BLaER1 (cell line): ENCODE data around the gene AQP11.
"Not testable (repeated sequence)": the region's sequence is repeated elsewhere in the genome, so short reads cannot be mapped to it uniquely, and the experiment has no call there.

Experiments used
- H3K27ac ChIP-seq: shearing (Covaris generic); formaldehyde crosslinking; 2 replicates; pipeline ENCODE4 v1.8.1; 2022
- H3K27me3 ChIP-seq: shearing (Covaris generic); formaldehyde crosslinking; 2 replicates; pipeline ENCODE4 v1.8.1; 2022
- H3K36me3 ChIP-seq: shearing (Covaris generic); formaldehyde crosslinking; 2 replicates; pipeline ENCODE4 v1.8.1; 2022
- H3K4me1 ChIP-seq: shearing (Covaris generic); formaldehyde crosslinking; 2 replicates; pipeline ENCODE4 v1.8.1; 2022
- H3K4me2 ChIP-seq: shearing (Covaris generic); formaldehyde crosslinking; 2 replicates; pipeline ENCODE4 v1.8.1; 2022
- H3K4me3 ChIP-seq: shearing (Covaris generic); formaldehyde crosslinking; 2 replicates; pipeline ENCODE4 v1.8.1; 2022
- H3K9ac ChIP-seq: shearing (Covaris generic); formaldehyde crosslinking; 2 replicates; pipeline ENCODE4 v1.8.1; 2022
- H3K9me3 ChIP-seq: shearing (Covaris generic); formaldehyde crosslinking; 2 replicates; pipeline ENCODE4 v1.8.1; 2022
- H4K20me1 ChIP-seq: shearing (Covaris generic); formaldehyde crosslinking; 2 replicates; pipeline ENCODE4 v1.8.1; 2022
- Cebpa-rat ChIP-seq: shearing (Covaris generic); IDR thresholded peaks from 2 replicates; pipeline ENCODE4 v1.8.1; 2022

Gene AQP11

GRCh38 chr11:77630157-77630710 lies 40.5 kb downstream of the AQP11 start:
- Histone ChIP-seq H3K36me3 (peaks cover 85% of the 10 kb centered on the region), H3K4me3 (no peak overlapping the region), H3K9ac (no peak overlapping the region), H3K27me3 (no peaks in the 10 kb centered on the region), H3K4me2 (peak overlapping the region; percentile 33), H3K9me3 (peaks cover 13% of the 10 kb centered on the region; the same call in 1 of the 2 replicates), H3K27ac (no peak overlapping the region), H4K20me1 (peaks cover 56% of the 10 kb centered on the region), H3K4me1 (peaks cover 27% of the 10 kb centered on the region)
- no peak for TF ChIP-seq Cebpa-rat

GRCh38 chr11:77633926-77634325 lies 44.2 kb downstream of the AQP11 start:
- not testable (repeated sequence) for H3K27ac ChIP-seq, H3K9ac ChIP-seq, H3K4me3 ChIP-seq, H3K4me2 ChIP-seq, H3K27me3 ChIP-seq
- Histone ChIP-seq H3K9me3 (peaks cover 13% of the 10 kb centered on the region; the same call in 1 of the 2 replicates), H3K36me3 (peaks cover 50% of the 10 kb centered on the region), H3K4me1 (peaks cover 46% of the 10 kb centered on the region), H4K20me1 (peaks cover 26% of the 10 kb centered on the region)

GRCh38 chr11:77636731-77637344 lies 47.1 kb downstream of the AQP11 start:
- Histone ChIP-seq H3K9me3 (peaks cover 34% of the 10 kb centered on the region), H3K4me3 (peak overlapping the region; percentile 96)

GRCh38 chr11:77637345-77638165 lies 47.8 kb downstream of the AQP11 start, which contains the start of gene CLNS1A:
Gene CLNS1A (minus strand): TSS chr11:77637794. CDS start chr11:77637714, 80 bp downstream.
- Histone ChIP-seq H3K27ac (peak within 1 kb of the TSS; percentile 95), H3K4me2 (peak within 1 kb of the TSS; percentile 88), H3K27me3 (no peaks in the 10 kb centered on the region), H3K9ac (peak within 1 kb of the TSS; percentile 94), H3K4me3 (peak within 1 kb of the TSS; percentile 96), H3K9me3 (peaks cover 28% of the 10 kb centered on the region), H3K36me3 (peaks cover 25% of the 10 kb centered on the region), H3K4me1 (peaks cover 25% of the 10 kb centered on the region), H4K20me1 (no peaks in the 10 kb centered on the region)
- TF ChIP-seq Cebpa-rat: no peak

More at GRCh38 chr11:77636731-77637344, 47.1 kb downstream of the AQP11 start:
- H3K27me3 ChIP-seq: no peaks in the 10 kb centered on the region
- H3K4me2 ChIP-seq: peak overlapping the region; percentile 88
- peaks cover 27% of the 10 kb centered on the region for H3K4me1 ChIP-seq
- peak overlapping the region; percentile 95 for H3K27ac ChIP-seq
- H3K9ac ChIP-seq: peak overlapping the region; percentile 94
- TF ChIP-seq Cebpa-rat: no peak
- H3K36me3 ChIP-seq: peaks cover 32% of the 10 kb centered on the region
- H4K20me1 ChIP-seq: no peaks in the 10 kb centered on the region

- no peak for TF ChIP-seq Cebpa-rat
- Histone ChIP-seq H3K27me3 (no peaks in the 10 kb centered on the region), H3K4me1 (peaks cover 5% of the 10 kb centered on the region), H3K9me3 (peaks cover 24% of the 10 kb centered on the region), H3K27ac (no peak overlapping the region), H3K36me3 (no peaks in the 10 kb centered on the region), H3K4me3 (no peak overlapping the region), H3K4me2 (no peak overlapping the region), H4K20me1 (no peaks in the 10 kb centered on the region), H3K9ac (no peak overlapping the region)
These were observed 52.5 kb downstream of the AQP11 start for GRCh38 chr11:77642228-77642627.

GRCh38 chr11:77644887-77645286 lies 55.1 kb downstream of the AQP11 start:
- Histone ChIP-seq H3K9me3 (peaks cover 19% of the 10 kb centered on the region), H3K27ac (no peak overlapping the region), H3K9ac (no peak overlapping the region), H3K36me3 (no peaks in the 10 kb centered on the region), H3K4me1 (no peaks in the 10 kb centered on the region), H3K27me3 (no peaks in the 10 kb centered on the region), H3K4me2 (no peak overlapping the region), H3K4me3 (no peak overlapping the region), H4K20me1 (no peaks in the 10 kb centered on the region)
- TF ChIP-seq Cebpa-rat: no peak

- Histone ChIP-seq H3K4me1 (no peaks in the 10 kb centered on the region), H3K4me3 (no peak overlapping the region), H3K27ac (no peak overlapping the region), H3K27me3 (no peaks in the 10 kb centered on the region), H3K9me3 (no peaks in the 10 kb centered on the region), H3K36me3 (no peaks in the 10 kb centered on the region), H3K9ac (no peak overlapping the region), H4K20me1 (no peaks in the 10 kb centered on the region), H3K4me2 (no peak overlapping the region)
- TF ChIP-seq Cebpa-rat: no peak
These were observed 58.0 kb downstream of the AQP11 start for GRCh38 chr11:77647654-77648305.

GRCh38 chr11:77650123-77650522 lies 60.4 kb downstream of the AQP11 start:
- Histone ChIP-seq H4K20me1 (no peaks in the 10 kb centered on the region), H3K36me3 (no peaks in the 10 kb centered on the region), H3K9ac (no peak overlapping the region), H3K4me3 (no peak overlapping the region), H3K27me3 (no peaks in the 10 kb centered on the region), H3K4me2 (no peak overlapping the region), H3K9me3 (no peaks in the 10 kb centered on the region), H3K27ac (no peak overlapping the region), H3K4me1 (no peaks in the 10 kb centered on the region)
- TF ChIP-seq Cebpa-rat: no peak

GRCh38 chr11:77654770-77655434 lies 65.1 kb downstream of the AQP11 start:
- no peaks in the 10 kb centered on the region for H3K4me1 ChIP-seq
- no peak overlapping the region for H3K27ac ChIP-seq
- no peak overlapping the region for H3K9ac ChIP-seq
- no peaks in the 10 kb centered on the region for H4K20me1 ChIP-seq
- H3K4me3 ChIP-seq: no peak overlapping the region
- H3K9me3 ChIP-seq: no peaks in the 10 kb centered on the region
- H3K4me2 ChIP-seq: no peak overlapping the region
- no peak for TF ChIP-seq Cebpa-rat
- H3K27me3 ChIP-seq: no peaks in the 10 kb centered on the region
- H3K36me3 ChIP-seq: no peaks in the 10 kb centered on the region
